Testis (tissue), 2 donors: Measurements from ENCODE around the gene ISLR2.

Experiments
- POLR2A ChIP-seq: fragments of 450-650 bp; IDR thresholded peaks from one replicate; pipeline ENCODE4 v1.6.1; 2017; ENCODE audit warnings: antibody characterized with exemption, mild to moderate bottlenecking, moderate library complexity
- TF ChIP-seq, protein P1 (sequence below), 3 experiments: fragments of 450-650 bp in 2 of 3; fragments of 200-600 bp in 1 of 3; sonication (generic) in 1 of 3; IDR thresholded peaks; one replicate each; pipeline ENCODE4 v1.5.1; 2016 to 2019; ENCODE audit warnings: antibody characterized with exemption in 3 of 3, mild to moderate bottlenecking in 2 of 3, moderate library complexity in 1 of 3

DNA sequence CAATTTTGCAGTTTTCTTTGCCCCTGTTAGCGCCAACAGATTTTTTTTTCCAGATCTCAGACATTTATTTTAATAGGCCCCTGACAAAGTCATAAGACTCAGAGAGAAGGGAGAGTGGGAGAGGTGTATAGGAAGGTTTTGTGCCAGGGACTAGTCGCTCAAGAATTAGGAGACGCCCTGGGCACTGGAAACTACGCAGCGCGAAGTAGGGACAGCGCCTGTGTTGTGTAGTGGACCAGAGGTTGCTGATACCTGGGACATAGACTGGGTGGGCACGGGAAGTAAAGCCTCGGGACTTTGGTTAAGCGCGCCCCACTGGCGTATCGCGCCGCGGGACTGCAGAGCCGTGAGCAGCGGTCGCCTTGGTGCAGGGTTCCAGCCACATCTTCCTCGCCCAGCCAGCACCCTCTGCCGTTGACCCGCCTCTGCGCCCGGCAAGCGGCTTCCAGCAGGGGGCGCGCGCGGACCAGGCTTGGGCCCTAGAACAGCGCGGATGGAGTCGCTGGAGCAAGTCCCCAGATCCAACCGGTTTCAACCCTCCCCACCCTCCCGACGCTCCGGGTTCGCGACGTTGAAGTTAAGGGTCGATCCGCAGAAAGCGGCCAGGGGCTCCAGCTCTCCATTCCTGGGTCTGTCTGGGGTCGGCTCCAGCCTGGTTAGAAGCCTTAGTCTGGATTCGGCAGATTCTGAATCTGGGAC is 3.0 kb upstream of the ISLR2 start:
- TF ChIP-seq, protein P1, sequence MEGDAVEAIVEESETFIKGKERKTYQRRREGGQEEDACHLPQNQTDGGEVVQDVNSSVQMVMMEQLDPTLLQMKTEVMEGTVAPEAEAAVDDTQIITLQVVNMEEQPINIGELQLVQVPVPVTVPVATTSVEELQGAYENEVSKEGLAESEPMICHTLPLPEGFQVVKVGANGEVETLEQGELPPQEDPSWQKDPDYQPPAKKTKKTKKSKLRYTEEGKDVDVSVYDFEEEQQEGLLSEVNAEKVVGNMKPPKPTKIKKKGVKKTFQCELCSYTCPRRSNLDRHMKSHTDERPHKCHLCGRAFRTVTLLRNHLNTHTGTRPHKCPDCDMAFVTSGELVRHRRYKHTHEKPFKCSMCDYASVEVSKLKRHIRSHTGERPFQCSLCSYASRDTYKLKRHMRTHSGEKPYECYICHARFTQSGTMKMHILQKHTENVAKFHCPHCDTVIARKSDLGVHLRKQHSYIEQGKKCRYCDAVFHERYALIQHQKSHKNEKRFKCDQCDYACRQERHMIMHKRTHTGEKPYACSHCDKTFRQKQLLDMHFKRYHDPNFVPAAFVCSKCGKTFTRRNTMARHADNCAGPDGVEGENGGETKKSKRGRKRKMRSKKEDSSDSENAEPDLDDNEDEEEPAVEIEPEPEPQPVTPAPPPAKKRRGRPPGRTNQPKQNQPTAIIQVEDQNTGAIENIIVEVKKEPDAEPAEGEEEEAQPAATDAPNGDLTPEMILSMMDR (IDR thresholded peaks at IDR 0.05): peak; percentile 97 to 99 (median 99)
- TF ChIP-seq POLR2A: no peak
